ENCODE data around the gene SYNE1. TPM values are rescaled to one million over a fixed set of nuclear protein-coding genes. Genes with fewer than 3 reads are reported as not detected.

Gene SYNE1
- total RNA-seq, 1 donor from 2014 or later, result 12.7 TPM

DNA sequence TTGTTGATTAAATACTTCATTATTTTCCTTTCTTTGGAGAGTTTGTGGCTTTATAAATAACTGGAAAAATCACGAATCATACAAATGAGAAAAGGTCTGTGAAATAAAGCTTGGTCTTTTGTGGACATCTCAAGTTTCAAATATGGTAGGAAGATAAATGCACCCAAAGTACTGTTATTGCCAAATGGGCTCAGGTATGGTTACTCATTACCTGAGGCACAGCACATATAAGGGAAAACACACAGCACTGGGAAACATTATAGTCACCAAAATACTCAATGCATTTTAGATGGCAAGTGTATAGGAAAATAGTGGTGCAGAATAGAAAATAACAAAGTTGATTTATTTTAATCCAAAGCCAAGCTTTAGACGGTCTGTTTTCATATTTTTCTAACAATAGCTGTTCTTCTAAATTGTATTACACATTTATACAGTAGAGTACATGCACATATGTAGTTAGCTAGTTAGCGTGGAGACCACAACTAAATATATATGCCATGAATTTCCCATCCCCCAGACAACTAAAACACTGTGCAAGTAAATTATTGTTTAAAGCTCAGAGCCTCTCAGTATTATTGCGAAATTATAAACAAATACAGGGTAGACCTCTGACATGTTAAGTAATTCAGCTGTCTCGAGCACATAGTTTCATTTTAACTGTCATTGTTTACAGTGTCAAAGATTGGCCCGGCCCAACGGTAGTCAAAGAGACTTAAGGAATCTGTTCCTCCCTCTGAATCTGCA, 336.0 kb downstream of the SYNE1 start:
- no peak for TF ChIP-seq CTCF (IDR thresholded peaks at IDR 0.05; ENCODE audit: unreplicated experiment)
- Mint-ChIP-seq H3K36me3 (ENCODE audit: low read depth, unreplicated experiment) (no peaks in the 10 kb centered on the region), H3K4me3 (ENCODE audit: unreplicated experiment) (peak overlapping the region; percentile 99), H3K27ac (ENCODE audit: unreplicated experiment) (peak overlapping the region; percentile 85), H3K9me3 (ENCODE audit: unreplicated experiment) (no peaks in the 10 kb centered on the region), H3K4me1 (ENCODE audit: unreplicated experiment) (peaks cover 18% of the 10 kb centered on the region), H3K27me3 (ENCODE audit: unreplicated experiment) (peaks cover 3% of the 10 kb centered on the region)
- no peak for DNase-seq (ENCODE audit: low spot score)

GRCh38 chr6:152300517-152300916, 336.6 kb downstream of the SYNE1 start:
- Mint-ChIP-seq H3K27ac (ENCODE audit: unreplicated experiment) (no peak overlapping the region), H3K4me1 (ENCODE audit: unreplicated experiment) (peaks cover 14% of the 10 kb centered on the region), H3K4me3 (ENCODE audit: unreplicated experiment) (no peak overlapping the region), H3K27me3 (ENCODE audit: unreplicated experiment) (peaks cover 3% of the 10 kb centered on the region), H3K9me3 (ENCODE audit: unreplicated experiment) (no peaks in the 10 kb centered on the region), H3K36me3 (ENCODE audit: low read depth, unreplicated experiment) (no peaks in the 10 kb centered on the region)
- DNase-seq (ENCODE audit: low spot score), result no peak
- no peak for TF ChIP-seq CTCF (IDR thresholded peaks at IDR 0.05; ENCODE audit: unreplicated experiment)

- TF ChIP-seq CTCF (IDR thresholded peaks at IDR 0.05; ENCODE audit: unreplicated experiment), result no peak
- peaks cover 12% of the 10 kb centered on the region for H3K4me1 Mint-ChIP-seq (ENCODE audit: unreplicated experiment)
- H3K27ac Mint-ChIP-seq (ENCODE audit: unreplicated experiment), result no peak overlapping the region
- H3K36me3 Mint-ChIP-seq (ENCODE audit: low read depth, unreplicated experiment), result no peaks in the 10 kb centered on the region
- DNase-seq (ENCODE audit: low spot score), result no peak
- no peak overlapping the region for H3K4me3 Mint-ChIP-seq (ENCODE audit: unreplicated experiment)
- peaks cover 5% of the 10 kb centered on the region for H3K27me3 Mint-ChIP-seq (ENCODE audit: unreplicated experiment)
- H3K9me3 Mint-ChIP-seq (ENCODE audit: unreplicated experiment), result no peaks in the 10 kb centered on the region
Observed at GRCh38 chr6:152298848-152299735, 338.1 kb downstream of the SYNE1 start.

GRCh38 chr6:152298055-152298647, 339.0 kb downstream of the SYNE1 start:
- Mint-ChIP-seq H3K4me1 (ENCODE audit: unreplicated experiment) (peaks cover 12% of the 10 kb centered on the region), H3K4me3 (ENCODE audit: unreplicated experiment) (no peak overlapping the region), H3K27ac (ENCODE audit: unreplicated experiment) (no peak overlapping the region), H3K36me3 (ENCODE audit: low read depth, unreplicated experiment) (no peaks in the 10 kb centered on the region), H3K27me3 (ENCODE audit: unreplicated experiment) (peaks cover 5% of the 10 kb centered on the region), H3K9me3 (ENCODE audit: unreplicated experiment) (no peaks in the 10 kb centered on the region)
- DNase-seq (ENCODE audit: low spot score), result no peak
- no peak for TF ChIP-seq CTCF (IDR thresholded peaks at IDR 0.05; ENCODE audit: unreplicated experiment)

All from endothelial cell (in vitro differentiated cells).